Measurements from ENCODE around the gene ATP6V1F.

Gene ATP6V1F

DNA sequence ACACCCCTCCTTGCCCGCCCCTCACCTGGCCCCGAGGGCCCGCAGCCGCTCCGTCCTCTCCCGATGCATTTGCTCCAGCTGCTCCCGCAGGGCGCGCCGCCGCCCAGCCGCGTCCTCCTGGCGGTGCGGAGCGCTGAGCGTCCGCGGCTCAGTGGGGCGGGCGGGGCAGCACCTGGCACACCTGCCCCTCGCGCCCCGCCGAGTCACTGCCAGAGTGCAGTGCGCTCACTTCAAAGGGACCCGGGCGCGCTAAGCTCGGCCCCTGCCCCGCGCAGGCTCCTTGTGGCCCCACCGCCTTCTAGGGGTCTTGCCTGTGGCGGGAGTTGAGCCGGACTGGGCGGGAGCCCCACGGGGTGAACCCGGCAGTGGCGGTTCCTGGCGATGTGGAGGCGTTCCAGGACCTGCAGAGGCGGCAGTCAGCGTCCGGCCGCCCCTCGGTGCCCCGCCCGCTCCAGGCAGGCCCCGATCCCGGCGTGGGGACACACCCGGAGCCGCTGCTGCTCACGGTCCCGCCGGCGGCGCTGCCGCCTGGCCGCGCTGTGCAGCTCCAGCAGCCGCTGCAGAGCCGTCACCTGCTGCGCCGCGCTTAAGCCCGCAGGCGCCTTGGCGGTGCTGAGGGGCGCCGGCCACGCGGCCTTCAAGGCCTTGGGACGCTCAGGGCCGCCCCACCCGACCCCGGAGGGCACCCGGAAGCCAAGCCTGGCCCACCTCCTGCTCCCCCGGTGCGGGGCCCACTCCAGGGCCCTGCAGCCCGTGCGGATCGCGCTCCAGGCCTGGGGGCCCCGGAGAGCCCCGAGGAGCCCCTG lies 6.7 kb downstream of the ATP6V1F start:
- peak; percentile 56 for DNase-seq

DNA sequence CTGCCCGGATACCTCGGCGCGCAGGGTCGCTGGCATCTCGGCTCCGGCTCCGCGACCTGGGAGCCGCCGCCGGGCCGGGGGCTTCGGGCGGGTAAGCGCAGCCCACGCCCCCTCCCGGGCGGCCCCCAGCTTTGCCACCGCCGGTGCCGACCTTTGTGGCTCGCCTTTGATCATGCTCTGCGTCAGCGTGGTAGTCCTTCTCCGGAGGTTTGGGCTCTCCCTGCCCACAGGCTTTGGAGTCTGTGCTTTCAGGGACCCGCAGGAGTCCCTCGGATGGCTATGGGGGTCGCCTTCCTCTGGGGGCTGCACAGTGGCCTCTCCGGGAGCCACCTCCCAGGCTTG lies 7.3 kb downstream of the ATP6V1F start:
- no peak for DNase-seq

- DNase-seq = no peak
Observed at GRCh38 chr7:128871050-128871449, 8.4 kb downstream of the ATP6V1F start.

GRCh38 chr7:128872394-128872824 lies 9.8 kb downstream of the ATP6V1F start:
- no peak for DNase-seq

DNA sequence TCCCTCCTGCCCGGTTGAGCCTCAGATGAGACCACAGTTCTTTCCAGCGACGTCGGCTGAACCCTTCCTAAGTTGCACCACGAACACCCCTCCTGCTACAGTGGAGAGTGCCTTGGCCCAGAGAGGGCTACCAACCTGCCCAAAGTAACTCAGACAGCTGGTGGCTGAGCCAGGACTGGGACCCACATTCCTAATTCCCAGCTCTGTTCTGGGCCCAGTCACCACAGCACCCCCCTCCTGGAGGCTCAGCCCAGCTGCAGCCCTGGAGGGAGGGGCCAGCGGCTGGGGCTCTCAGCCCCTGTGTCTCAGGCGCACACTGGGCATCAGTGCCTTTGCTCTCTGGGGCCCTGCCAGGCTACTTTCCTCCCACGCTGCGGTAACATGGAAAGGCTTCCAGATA lies 10.6 kb downstream of the ATP6V1F start:
- DNase-seq = no peak

DNA sequence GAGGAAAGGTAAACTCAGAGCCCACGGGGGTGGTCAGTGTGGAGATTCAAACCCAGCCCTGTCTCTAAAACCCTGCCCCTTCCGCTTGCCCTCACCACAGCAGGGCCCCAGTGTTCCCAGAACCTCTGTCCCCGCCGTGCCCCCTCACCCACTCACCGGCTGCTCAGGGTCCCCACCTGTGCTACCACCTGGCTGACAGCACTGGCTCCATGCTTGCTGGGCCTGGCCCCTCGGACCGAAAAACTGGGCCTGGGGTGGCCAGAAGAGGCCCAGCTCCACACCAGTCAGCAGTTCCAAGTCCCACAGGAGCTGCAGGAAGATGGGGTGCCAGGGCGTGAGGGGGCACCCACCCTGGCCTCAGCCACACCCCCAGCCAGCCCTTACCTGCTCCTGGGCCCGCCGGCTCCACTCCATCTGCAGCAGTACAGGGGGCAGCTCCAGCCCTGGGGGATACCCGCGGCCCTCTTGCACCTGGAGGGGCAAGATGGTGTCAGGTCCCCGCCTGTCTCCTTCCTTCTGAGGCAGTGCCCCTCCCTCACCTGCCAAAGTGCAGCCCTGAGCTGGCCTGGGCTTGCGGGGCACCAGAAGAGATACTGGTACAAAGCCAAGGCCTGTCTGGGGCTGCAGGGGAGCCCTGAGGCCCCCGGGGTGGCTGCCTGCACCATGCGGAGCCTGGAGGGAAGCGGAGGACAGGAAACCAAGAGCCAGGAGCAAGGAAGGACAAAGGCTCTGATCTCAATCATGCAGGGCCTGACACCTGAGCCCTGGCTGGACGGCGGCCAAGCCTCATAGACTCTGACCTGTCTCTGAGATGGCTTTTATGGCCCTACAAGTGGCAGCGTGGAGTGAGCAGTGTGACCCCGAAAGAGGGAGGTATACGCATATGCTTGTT lies 11.7 kb downstream of the ATP6V1F start:
- DNase-seq = peak; percentile 92

GRCh38 chr7:128875523-128875948 lies 12.9 kb downstream of the ATP6V1F start:
- DNase-seq = no peak

- no peak for DNase-seq
Observed at GRCh38 chr7:128876127-128876526, 13.5 kb downstream of the ATP6V1F start.

DNA sequence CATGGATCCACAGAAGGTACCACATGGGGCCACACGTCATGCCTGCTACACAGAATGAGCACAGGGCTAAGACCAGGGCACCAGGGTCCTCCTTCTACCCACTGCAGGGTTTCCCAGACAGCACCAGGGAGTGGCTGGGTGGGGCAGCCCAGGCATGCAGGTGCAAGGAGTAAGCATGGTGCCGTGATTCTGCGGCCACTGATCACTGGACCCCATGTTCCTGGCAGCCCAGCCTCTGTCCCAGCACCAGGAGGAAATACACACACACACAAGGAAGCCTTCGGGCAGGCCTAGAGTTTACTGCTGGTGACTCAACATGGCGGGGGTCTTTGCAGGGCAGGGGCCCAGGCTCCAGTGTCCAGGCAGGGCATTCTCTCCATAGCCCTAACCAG lies 13.9 kb downstream of the ATP6V1F start:
- DNase-seq = no peak

- no peak for DNase-seq
Observed at GRCh38 chr7:128876978-128877755, 14.5 kb downstream of the ATP6V1F start.

DNA sequence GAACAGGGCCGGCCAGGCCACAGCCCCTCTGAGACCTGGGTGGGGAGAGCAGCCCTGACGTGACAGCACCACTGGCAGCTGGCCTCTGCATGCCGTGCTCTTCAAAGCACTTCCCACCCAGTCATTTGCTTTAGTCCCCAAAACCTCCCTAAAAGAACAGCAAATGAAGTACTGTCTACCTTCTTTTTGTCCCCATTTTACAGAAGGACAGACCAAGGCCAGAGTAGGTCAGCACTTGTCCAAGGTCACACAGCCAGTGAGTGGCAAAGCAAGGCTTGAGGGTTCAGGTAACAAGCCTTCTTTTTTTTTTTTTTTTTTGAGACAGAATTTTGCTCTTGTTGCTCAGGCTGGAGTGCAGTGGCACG lies 15.1 kb downstream of the ATP6V1F start:
- no peak for DNase-seq

- DNase-seq = no peak
Observed at GRCh38 chr7:128878226-128879105, 15.8 kb downstream of the ATP6V1F start.

DNA sequence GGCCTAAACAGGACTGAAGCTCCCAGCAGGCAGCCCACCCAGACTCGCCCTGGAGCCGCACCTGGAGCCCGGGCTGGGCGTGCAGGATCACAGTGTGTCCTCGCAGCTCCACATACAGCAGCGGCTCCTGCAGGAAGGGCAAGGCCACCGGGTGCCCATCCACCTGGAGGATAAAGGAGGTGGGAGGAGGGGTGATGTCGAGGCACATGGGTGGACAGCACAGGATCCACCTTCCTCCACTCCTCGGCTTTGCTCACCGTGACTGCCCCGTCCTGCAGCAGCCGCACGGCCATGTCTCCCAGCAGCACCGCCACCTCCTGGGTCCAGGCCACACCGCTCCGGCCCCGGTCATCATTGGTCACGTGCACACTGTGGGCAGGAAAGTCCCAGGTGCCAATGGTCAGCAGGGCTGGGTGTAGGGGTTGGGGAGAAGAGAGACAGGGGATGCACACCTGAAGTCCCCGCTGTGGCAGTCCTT lies 16.8 kb downstream of the ATP6V1F start:
- DNase-seq = no peak

DNA sequence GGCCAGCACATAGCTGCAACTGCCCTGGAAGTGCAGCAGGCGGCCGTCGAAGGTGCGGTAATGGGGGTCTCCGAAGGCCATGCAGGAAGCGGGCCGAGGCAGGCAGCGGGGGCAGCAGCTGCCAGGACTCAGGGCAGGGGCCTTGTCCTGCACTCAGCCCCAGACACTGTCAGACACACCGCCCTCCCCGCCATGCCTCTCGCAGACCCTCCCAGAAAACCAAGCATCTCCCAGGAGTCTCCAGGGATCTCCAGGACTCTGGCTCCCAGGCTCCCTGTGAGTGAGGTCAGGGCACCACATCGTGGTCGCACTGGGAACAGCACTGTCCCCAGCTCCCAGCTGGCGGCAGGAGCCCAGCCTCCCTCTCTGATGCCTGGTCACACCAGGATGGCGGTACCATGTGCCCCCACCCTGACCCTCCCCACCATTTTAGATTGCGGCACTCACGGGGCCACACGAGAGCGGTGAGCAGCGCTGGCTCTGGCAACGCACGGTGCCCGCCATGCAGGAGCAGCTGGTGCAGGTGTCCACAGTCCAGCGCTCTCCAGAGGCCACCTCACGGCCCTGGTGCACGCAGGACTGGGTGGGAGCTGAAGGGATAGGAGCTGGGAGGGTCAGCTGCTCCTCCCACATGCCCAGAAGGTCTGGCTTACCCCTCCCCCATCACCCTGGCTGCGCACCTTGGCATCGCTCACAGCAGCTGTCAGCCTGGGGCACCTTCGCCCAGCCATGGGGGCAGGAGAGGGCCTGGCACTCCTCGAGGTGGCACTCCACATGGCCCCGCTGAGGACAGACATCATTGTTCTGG lies 17.5 kb downstream of the ATP6V1F start:
- DNase-seq = peak; percentile 59

DNA sequence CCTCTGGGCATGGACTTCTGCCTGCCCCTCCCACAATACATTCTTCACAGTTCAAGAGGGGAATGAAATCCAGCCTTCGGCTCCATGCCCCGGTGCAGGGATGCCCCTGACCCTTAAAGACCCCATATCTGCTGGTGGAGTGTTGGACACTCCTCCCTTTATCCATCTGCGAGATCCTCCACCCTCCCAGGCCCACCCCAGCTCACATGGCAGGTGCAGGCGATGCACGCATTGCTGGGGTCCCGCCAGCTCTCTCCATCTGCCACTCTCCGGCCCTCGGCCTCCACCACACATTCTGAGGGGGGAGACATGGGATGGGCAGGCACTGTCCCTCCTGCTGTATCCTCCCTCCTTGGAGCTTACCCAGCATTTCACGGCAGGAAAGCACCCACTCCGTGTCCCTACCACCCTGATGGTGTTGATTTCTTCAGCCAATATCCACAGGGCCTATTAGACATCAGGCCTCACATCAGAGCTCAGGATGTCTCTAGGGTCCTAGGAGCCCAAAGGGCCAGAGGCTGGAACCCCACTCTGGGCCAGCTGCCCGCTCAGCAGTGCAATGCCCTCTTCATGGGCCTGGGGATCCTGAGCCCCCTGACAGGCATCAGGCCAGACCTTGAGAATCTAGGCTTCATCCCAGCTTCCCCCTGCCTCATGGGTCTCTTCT lies 18.3 kb downstream of the ATP6V1F start:
- no peak for DNase-seq

GRCh38 chr7:128881458-128882125 lies 18.9 kb downstream of the ATP6V1F start:
- DNase-seq = no peak

DNA sequence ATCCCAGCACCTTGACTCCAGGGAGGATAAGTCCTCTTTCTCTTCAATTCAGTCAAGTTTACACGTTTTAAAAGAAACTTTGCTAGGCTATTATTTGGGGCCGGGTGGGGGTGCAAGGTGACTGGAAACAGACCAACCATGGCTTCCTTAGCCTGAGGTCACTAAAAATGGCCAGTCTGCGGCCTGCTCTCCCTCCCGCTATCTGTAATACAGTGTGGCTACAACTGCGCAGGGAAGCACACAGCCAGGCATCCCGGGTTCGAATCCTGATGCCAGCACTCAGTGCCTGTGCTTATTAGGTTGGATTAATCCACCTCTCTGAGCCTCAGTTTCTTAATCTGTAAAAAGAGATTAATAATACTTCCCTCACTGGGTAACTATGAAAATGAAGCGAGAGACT lies 19.5 kb downstream of the ATP6V1F start:
- DNase-seq = no peak

DNA sequence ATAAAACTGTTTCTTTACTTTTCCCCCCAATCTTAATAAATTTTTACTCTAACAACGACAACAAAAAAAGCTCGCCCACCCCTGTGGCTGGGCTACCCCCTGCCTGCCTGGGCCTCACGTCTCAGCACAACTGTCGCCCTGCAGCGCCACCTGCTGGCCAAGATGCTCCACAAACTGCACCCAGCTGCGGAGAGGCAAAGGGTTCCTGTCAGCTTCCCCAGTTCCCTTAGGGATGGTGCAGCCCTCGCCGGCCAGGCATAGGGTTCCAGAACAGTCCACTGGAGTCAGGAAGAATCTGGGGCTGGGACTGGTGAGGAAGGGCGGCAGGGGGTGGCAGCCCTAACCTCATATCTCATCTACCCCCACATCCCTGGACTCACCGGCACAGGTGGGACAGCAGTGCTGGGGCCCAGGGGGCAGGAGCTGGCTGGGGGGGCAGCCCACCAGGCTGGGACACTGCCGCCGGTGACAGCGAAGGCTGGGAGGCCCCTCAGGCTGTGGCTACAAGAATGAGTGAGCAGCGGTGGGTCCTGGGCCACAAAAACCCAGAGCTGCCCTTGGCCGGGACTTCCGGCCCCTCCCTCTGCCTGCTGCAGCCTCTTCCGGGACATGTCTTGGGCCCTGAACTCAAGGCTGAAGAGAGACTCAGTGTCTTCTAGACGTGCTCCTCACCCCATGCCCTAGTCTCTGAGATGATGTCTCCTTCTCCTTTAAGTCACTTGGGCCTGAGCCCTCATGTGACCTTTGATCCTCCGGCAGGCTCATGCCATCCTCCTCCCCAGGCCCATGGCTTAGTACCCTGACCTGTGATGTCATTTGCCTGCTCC lies 21.2 kb downstream of the ATP6V1F start:
- DNase-seq = peak; percentile 36

Data from DMS79 treated with DMSO at 0.1 percent for 48 hours (cell line).